Measurements from ENCODE around the gene TM9SF1. TPM values are rescaled to one million over a fixed set of nuclear protein-coding genes. Genes with fewer than 3 reads are reported as not detected.

Gene TM9SF1
- total and polyA plus RNA-seq, 2 of the 4 experiments (the other 2 are of a cell fraction) = 40.4 to 65.6 TPM

GRCh38 chr14:24237463-24237955, 42.3 kb upstream of the TM9SF1 start:
- H3K23ac ChIP-seq (ENCODE audit: low read depth, low read length) = no peak overlapping the region
- H2AFZ ChIP-seq (replicated peaks; ENCODE audit: low read length, poor library complexity) = no peak overlapping the region
- H2BK5ac ChIP-seq (ENCODE audit: low read depth, low read length, poor library complexity, severe bottlenecking) = no peak overlapping the region
- H3K56ac ChIP-seq (ENCODE audit: extremely low read depth, insufficient read depth, low read length) = no peak overlapping the region
- dilution Hi-C loops (cut with HindIII; ENCODE audit: low sequenced_read_pairs, unreplicated experiment) (no loop called here), in situ Hi-C loops (cut with MboI; ENCODE audit: low sequenced_read_pairs) (loop anchor here (10.0 kb wide), 1 partner anchor 197 kb away; no protein-coding TSS in a partner anchor), intact Hi-C loops (cut with micrococcal nuclease) (no loop called here)
- TF ChIP-seq MXI1 (IDR thresholded peaks at IDR 0.05; ENCODE audit: borderline replicate concordance, low read depth, low read length) (no peak), RFX5 (IDR thresholded peaks at IDR 0.05; ENCODE audit: low read depth, low read length) (no peak), RAD21 (IDR thresholded peaks at IDR 0.05; ENCODE audit: low read length) (no peak), CEBPB (IDR thresholded peaks at IDR 0.05; ENCODE audit: low read depth, low read length) (no peak), CHD1 (IDR thresholded peaks at IDR 0.05; ENCODE audit: low read depth, low read length) (no peak), MAFK (IDR thresholded peaks at IDR 0.05; ENCODE audit: low read depth, low read length) (no peak)
- TF ChIP-seq, protein P1, sequence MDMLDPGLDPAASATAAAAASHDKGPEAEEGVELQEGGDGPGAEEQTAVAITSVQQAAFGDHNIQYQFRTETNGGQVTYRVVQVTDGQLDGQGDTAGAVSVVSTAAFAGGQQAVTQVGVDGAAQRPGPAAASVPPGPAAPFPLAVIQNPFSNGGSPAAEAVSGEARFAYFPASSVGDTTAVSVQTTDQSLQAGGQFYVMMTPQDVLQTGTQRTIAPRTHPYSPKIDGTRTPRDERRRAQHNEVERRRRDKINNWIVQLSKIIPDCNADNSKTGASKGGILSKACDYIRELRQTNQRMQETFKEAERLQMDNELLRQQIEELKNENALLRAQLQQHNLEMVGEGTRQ (IDR thresholded peaks at IDR 0.05; ENCODE audit: low read depth, low read length) = no peak
- TF ChIP-seq, protein P2, sequence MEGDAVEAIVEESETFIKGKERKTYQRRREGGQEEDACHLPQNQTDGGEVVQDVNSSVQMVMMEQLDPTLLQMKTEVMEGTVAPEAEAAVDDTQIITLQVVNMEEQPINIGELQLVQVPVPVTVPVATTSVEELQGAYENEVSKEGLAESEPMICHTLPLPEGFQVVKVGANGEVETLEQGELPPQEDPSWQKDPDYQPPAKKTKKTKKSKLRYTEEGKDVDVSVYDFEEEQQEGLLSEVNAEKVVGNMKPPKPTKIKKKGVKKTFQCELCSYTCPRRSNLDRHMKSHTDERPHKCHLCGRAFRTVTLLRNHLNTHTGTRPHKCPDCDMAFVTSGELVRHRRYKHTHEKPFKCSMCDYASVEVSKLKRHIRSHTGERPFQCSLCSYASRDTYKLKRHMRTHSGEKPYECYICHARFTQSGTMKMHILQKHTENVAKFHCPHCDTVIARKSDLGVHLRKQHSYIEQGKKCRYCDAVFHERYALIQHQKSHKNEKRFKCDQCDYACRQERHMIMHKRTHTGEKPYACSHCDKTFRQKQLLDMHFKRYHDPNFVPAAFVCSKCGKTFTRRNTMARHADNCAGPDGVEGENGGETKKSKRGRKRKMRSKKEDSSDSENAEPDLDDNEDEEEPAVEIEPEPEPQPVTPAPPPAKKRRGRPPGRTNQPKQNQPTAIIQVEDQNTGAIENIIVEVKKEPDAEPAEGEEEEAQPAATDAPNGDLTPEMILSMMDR (conservative IDR thresholded peaks at IDR 0.05; ENCODE audit: low read depth, low read length) = no peak
- no peak overlapping the region for H2AK5ac ChIP-seq (ENCODE audit: low read depth, low read length)
- H3K4me1 ChIP-seq (ENCODE audit: control insufficient read depth, insufficient read depth, low read length) = peaks cover 15% of the 10 kb centered on the region
- H3K27me3 ChIP-seq (ENCODE audit: control insufficient read depth, insufficient read depth, low read length) = no peaks in the 10 kb centered on the region
- no peak overlapping the region for H2BK15ac ChIP-seq (ENCODE audit: low read depth, low read length)
- no peak overlapping the region for H3K4me3 ChIP-seq (ENCODE audit: insufficient read depth, low read depth, low read length)
- H2BK20ac ChIP-seq (ENCODE audit: low read depth, low read length) = no peak overlapping the region
- H2AK9ac ChIP-seq (replicated peaks; ENCODE audit: low read depth, low read length, poor library complexity) = no peak overlapping the region
- H3K9me1 ChIP-seq (ENCODE audit: insufficient read depth, low read length) = peaks cover 30% of the 10 kb centered on the region
- ChIA-PET CTCF (no interaction called here), POLR2A (ENCODE audit: unreplicated experiment) (no interaction called here)
- no TSS peak for BruUV-seq (replicated peaks)
- no peak overlapping the region for H2BK120ac ChIP-seq (ENCODE audit: low read depth, low read length)
- H3K14ac ChIP-seq (replicated peaks; ENCODE audit: low read depth, low read length) = no peak overlapping the region
- peaks cover 64 to 90% of the 10 kb centered on the region in 2 experiments for H3K79me1 ChIP-seq (ENCODE audit: low read depth in 1 of 2, low read length in 2 of 2)
- H3K9ac ChIP-seq (ENCODE audit: low read depth, low read length) = no peak overlapping the region
- ATAC-seq (ENCODE audit: low read depth) = no peak
- H4K91ac ChIP-seq (ENCODE audit: insufficient read depth, low read depth, low read length) = no peak overlapping the region
- no peak overlapping the region for H3K27ac ChIP-seq (ENCODE audit: insufficient read depth, low read length)
- no peak overlapping the region for H4K8ac ChIP-seq (ENCODE audit: low read depth in 2 of 2, low read length in 2 of 2)
- H4K20me1 ChIP-seq (ENCODE audit: insufficient read depth, low read length) = peaks cover 4% of the 10 kb centered on the region
- H3K4ac ChIP-seq (ENCODE audit: low read depth, low read length) = no peak overlapping the region
- no peak overlapping the region for H3K4me2 ChIP-seq (ENCODE audit: low read depth, low read length)
- H3K36me3 ChIP-seq (ENCODE audit: control insufficient read depth, insufficient read depth, low read length) = peaks cover 44% of the 10 kb centered on the region
- H3K18ac ChIP-seq (ENCODE audit: low read depth, low read length) = no peak overlapping the region
- H4K5ac ChIP-seq (ENCODE audit: low read depth, low read length) = no peak overlapping the region
- no peak for DNase-seq
- WGBS, 2 experiments (ENCODE audit: extremely low coverage in 2 of 2, insufficient read length in 1 of 2) = 100% methylated on average over 1 of the region's 2 CpGs; no CpG with 5 or more reads in 1 of the 2 experiments
- H3K9me3 ChIP-seq (ENCODE audit: control insufficient read depth, insufficient read depth, low read length) = no peaks in the 10 kb centered on the region
